Suprapubic skin (tissue), 4 donors: ENCODE data around the gene DOC2B.

Source experiments
- CTCF ChIP-seq, 2 donors: fragments of 200-600 bp in 1 of 2; fragments of 450-650 bp in 1 of 2; sonication (generic) in 1 of 2; IDR thresholded peaks; one replicate each; pipeline ENCODE4 v1.5.1; 2016 to 2019; ENCODE audit warnings: antibody characterized with exemption in 2 of 2, mild to moderate bottlenecking in 1 of 2, moderate library complexity in 1 of 2
- EP300 ChIP-seq: sonication (generic); formaldehyde crosslinking; IDR thresholded peaks from one replicate; pipeline ENCODE4 v1.6.1; 2017; ENCODE audit warnings: antibody characterized with exemption
- POLR2A ChIP-seq, 2 donors: fragments of 450-650 bp; IDR thresholded peaks; one replicate each; pipeline ENCODE4 v1.6.1; 2017; ENCODE audit warnings: antibody characterized with exemption in 2 of 2, mild to moderate bottlenecking in 2 of 2, moderate library complexity in 2 of 2
- POLR2AphosphoS5 ChIP-seq, 3 donors: sonication (generic); formaldehyde crosslinking; IDR thresholded peaks; one replicate each; pipeline ENCODE4 v1.6.1; 2017; ENCODE audit warnings: antibody characterized with exemption in 3 of 3

- no peak for TF ChIP-seq CTCF (IDR thresholded peaks at IDR 0.05)
- no peak for TF ChIP-seq POLR2A (IDR thresholded peaks at IDR 0.05)
- TF ChIP-seq POLR2AphosphoS5 (IDR thresholded peaks at IDR 0.05): no peak
- no peak for TF ChIP-seq EP300
Observed at GRCh38 chr17:205817-206216, 24.4 kb upstream of the DOC2B start.
